Activated CD4-positive, alpha-beta T cell treated with anti-CD3 and anti-CD28 coated beads, Interleukin-2, amount 10 ng/mL, durations not matched to agents 24 days and 14 days (primary cell): ENCODE measurements around the gene ARAP3. TPM values are rescaled to one million over a fixed set of nuclear protein-coding genes. Genes with fewer than 3 reads are reported as not detected.

Experiments
- DNase-seq: peaks from one replicate; pipeline ENCODE4 v3.0.0; 2022
- H3K27ac Mint-ChIP-seq: one replicate; pipeline ENCODE4 v1.8.0; 2022; ENCODE audit warnings: mild to moderate bottlenecking, mixed read lengths
- H3K27me3 Mint-ChIP-seq: one replicate; pipeline ENCODE4 v1.8.0; 2022; ENCODE audit warnings: mixed read lengths
- H3K36me3 Mint-ChIP-seq: one replicate; pipeline ENCODE4 v1.8.0; 2022; ENCODE audit warnings: low read depth, mild to moderate bottlenecking, mixed read lengths
- H3K4me1 Mint-ChIP-seq: one replicate; pipeline ENCODE4 v1.8.0; 2021; ENCODE audit warnings: mixed read lengths
- H3K4me3 Mint-ChIP-seq: one replicate; pipeline ENCODE4 v1.8.0; 2022; ENCODE audit warnings: mild to moderate bottlenecking, moderate library complexity, mixed read lengths
- H3K9me3 Mint-ChIP-seq: one replicate; pipeline ENCODE4 v1.8.0; 2021; ENCODE audit warnings: mixed read lengths
- intact Hi-C: fragments of 100-400 bp; cut with micrococcal nuclease; formaldehyde crosslinking; loops from one replicate; pipeline ENCODE4 v1.15.1; 2023
- total RNA-seq: library from RNA; stranded (reverse); gene quantifications from 2 replicates; pipeline ENCODE4 v1.2.3, GENCODE V29; 2022

Gene ARAP3
- total RNA-seq, 1 donor from 2014 or later = 10.9 TPM

DNA sequence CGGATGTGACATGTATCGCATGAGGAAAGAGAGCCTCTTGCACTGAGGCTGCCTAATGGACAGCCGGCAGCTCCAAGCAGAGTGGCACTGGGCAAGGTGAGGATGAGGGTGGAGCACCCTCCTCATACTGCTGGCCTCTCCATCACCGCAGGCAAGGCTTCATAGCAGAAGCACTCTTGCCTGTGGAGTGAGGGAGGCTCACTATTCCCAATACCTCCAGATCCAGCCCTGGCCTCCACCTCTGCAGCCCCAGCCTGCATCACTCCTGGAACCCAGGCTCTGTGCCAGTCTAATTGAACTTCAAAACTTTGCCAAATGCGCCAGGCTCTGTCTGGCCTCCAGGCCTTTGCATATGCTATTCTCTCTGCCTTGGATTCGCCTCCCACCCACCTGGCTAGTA, 29.7 kb upstream of the ARAP3 start:
- H3K9me3 Mint-ChIP-seq = no peaks in the 10 kb centered on the region
- no peaks in the 10 kb centered on the region for H3K4me1 Mint-ChIP-seq
- peaks cover 4% of the 10 kb centered on the region for H3K27me3 Mint-ChIP-seq
- H3K4me3 Mint-ChIP-seq = no peak overlapping the region
- no peak for DNase-seq
- H3K36me3 Mint-ChIP-seq = no peaks in the 10 kb centered on the region
- intact Hi-C loops = no loop called here
- no peak overlapping the region for H3K27ac Mint-ChIP-seq

DNA sequence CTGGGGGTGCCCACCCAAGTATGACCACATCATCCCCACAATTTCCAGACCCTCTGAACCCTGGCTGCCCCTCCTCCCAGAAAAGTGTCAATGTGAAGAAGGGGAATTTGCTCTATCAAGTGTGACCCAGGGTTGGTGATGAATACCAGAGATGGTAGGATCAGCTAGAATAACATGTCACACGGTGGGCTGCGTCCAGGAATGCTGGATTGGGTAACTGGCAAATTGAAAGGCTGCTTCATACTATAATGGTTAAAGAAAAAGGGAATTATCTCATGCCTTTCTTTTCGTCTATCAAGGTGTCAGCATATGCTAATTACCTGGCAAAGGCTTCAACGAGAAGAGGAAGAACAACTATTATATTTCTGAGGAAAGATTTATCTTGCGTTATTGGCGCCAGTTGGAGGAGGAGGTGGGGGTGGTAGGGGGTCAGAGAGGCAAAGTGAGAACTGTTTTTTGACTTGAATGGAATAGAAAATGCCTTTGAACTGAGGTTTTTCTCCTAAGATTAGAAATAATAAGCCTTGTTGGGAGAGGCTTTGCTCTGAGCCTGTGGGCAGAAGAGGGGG, 27.8 kb upstream of the ARAP3 start:
- intact Hi-C loops = no loop called here
- Mint-ChIP-seq H3K4me1 (no peaks in the 10 kb centered on the region), H3K27ac (no peak overlapping the region), H3K36me3 (no peaks in the 10 kb centered on the region), H3K4me3 (no peak overlapping the region), H3K9me3 (no peaks in the 10 kb centered on the region), H3K27me3 (peaks cover 7% of the 10 kb centered on the region)
- no peak for DNase-seq

DNA sequence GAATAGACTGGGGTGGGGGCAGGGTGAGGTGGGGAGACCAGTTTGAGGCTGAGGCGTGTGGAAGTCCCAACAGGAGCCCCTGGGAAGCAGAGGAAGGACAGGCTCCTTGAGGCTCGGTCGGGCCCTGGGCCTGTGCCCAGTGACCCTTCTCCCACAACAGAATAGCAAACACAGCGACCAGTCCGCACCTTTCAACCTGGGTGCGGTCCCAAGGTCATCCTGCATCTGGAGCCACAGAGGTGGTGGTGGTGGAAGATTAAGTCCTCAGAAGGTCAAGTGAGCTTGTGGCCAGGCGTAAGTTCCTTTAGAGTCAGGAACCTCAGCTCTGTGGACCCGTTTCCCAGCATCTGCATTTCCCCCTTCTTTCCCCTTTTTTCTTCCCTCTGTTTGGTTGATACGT, 26.0 kb upstream of the ARAP3 start:
- Mint-ChIP-seq H3K4me1 (peaks cover 3% of the 10 kb centered on the region), H3K9me3 (no peaks in the 10 kb centered on the region), H3K27me3 (peaks cover 7% of the 10 kb centered on the region), H3K4me3 (no peak overlapping the region), H3K36me3 (no peaks in the 10 kb centered on the region), H3K27ac (no peak overlapping the region)
- DNase-seq = no peak
- intact Hi-C loops = no loop called here

DNA sequence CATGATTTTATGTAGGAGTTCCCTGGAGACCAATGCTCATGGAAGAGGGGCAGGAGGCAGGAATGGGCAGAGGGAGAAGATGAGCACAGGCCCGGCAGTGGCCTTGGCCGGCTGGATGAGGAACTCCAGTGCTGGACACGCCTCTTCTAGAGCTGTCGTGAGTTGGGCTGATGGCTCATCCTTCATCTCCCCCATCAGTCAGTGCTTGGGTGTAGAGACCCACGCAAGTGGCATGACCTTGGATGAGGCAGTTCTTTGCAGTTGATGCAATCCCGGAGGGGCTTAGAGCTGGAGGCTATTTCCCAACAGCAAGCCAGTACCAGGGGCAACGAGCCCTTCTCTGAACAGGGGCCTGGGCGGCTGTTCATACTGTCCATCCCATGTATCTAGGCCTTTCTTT, 25.5 kb upstream of the ARAP3 start:
- no peak overlapping the region for H3K4me3 Mint-ChIP-seq
- no peaks in the 10 kb centered on the region for H3K9me3 Mint-ChIP-seq
- DNase-seq = no peak
- peaks cover 6% of the 10 kb centered on the region for H3K4me1 Mint-ChIP-seq
- no peaks in the 10 kb centered on the region for H3K36me3 Mint-ChIP-seq
- peaks cover 7% of the 10 kb centered on the region for H3K27me3 Mint-ChIP-seq
- H3K27ac Mint-ChIP-seq = no peak overlapping the region
- intact Hi-C loops = no loop called here

DNA sequence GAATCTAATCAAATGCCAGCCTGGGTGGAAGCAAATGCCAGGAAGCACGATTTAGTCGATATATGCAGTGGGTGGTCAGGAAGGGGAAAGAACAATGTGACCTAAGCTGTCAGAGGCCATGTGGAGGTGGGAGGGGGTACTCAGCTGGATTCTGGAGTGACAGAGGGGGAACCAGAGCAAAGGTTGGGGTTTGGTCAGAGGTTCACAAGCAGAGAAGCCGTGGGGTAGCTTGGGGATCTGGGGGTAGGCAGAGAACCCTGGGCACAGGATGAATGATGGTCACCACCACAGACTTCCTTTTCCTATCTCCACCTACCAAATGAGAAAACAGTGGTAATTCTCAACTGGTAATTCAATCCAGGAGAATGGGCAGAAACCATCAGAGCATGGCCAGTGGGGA, 24.1 kb upstream of the ARAP3 start:
- Mint-ChIP-seq H3K4me1 (peaks cover 17% of the 10 kb centered on the region), H3K36me3 (no peaks in the 10 kb centered on the region), H3K9me3 (no peaks in the 10 kb centered on the region), H3K27ac (no peak overlapping the region), H3K4me3 (no peak overlapping the region), H3K27me3 (peaks cover 18% of the 10 kb centered on the region)
- intact Hi-C loops = no loop called here
- no peak for DNase-seq

DNA sequence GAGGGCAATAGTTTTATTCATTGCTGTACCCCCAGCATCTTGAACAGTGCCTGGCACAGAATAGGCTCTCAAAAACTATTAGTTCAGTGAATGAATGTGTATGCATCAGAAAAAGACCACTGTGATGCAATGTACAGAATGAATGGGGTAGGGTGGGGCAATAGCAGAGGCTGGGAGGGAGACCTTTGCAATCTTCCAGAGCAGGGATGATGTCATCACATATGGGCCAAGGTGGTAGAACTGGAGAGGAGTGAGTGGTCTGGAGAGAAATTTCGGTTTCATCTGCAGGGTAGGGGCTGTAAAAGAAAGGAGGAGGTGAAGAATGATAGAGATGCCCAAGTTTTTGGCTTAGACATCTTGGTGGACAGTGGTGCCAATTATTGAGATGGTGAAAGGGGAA, 23.4 kb upstream of the ARAP3 start:
- DNase-seq = no peak
- intact Hi-C loops = no loop called here
- Mint-ChIP-seq H3K36me3 (no peaks in the 10 kb centered on the region), H3K27me3 (peaks cover 20% of the 10 kb centered on the region), H3K4me1 (peaks cover 18% of the 10 kb centered on the region), H3K9me3 (no peaks in the 10 kb centered on the region), H3K4me3 (no peak overlapping the region), H3K27ac (no peak overlapping the region)

DNA sequence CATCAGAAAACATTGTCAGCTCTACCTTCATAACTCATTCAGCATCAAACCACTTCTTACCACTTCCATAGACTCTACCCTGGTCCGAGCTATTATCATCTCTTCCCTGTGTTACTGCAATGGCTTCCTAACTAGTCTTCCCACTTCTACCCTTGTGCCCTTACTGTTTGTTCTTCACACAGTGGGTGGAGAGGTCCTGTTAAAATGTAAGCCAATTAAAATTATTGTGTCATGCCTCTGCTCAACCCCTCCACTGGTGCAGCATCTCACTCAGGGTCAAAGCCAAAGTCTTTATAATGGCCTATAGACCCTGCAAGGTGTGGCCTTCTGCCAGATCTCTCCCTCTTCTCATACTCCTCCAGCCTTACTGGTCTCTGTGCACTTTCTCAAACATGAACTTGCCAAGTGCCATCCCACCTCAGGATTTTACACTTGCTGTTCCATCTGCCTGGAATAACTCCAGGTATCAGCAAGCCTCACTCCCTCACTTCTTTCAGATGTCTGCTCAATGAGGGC, 22.8 kb upstream of the ARAP3 start:
- DNase-seq = no peak
- intact Hi-C loops = no loop called here
- Mint-ChIP-seq H3K4me3 (no peak overlapping the region), H3K27me3 (peaks cover 27% of the 10 kb centered on the region), H3K36me3 (no peaks in the 10 kb centered on the region), H3K4me1 (peaks cover 18% of the 10 kb centered on the region), H3K27ac (no peak overlapping the region), H3K9me3 (no peaks in the 10 kb centered on the region)

DNA sequence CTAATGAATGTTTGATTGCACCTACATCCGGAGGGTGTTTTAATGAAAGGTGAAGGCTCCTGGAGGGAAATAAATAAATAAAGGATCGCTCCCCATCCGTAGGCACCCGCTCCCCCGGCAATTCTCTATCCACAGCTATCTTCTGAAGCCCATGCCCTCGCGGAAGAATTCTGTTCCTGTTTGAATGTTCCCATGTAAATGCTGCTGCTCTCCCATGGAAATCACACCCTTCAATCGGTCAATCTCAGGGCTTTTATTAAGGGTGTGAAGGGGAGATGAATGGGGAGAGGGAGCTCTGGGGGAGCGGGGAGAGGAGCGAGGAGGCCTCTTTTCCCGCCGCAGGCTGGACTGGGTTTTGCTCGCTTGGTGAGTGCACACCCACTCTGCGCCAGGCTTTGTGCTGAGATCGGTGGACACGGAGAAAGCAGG, 21.1 kb upstream of the ARAP3 start:
- no peak for DNase-seq
- intact Hi-C loops = loop anchor here (2.0 kb wide), 1 partner anchor 38 kb away; no protein-coding TSS in a partner anchor
- Mint-ChIP-seq H3K4me1 (peaks cover 18% of the 10 kb centered on the region), H3K36me3 (no peaks in the 10 kb centered on the region), H3K27ac (no peak overlapping the region), H3K9me3 (no peaks in the 10 kb centered on the region), H3K27me3 (peaks cover 40% of the 10 kb centered on the region), H3K4me3 (peak overlapping the region; percentile 82)

DNA sequence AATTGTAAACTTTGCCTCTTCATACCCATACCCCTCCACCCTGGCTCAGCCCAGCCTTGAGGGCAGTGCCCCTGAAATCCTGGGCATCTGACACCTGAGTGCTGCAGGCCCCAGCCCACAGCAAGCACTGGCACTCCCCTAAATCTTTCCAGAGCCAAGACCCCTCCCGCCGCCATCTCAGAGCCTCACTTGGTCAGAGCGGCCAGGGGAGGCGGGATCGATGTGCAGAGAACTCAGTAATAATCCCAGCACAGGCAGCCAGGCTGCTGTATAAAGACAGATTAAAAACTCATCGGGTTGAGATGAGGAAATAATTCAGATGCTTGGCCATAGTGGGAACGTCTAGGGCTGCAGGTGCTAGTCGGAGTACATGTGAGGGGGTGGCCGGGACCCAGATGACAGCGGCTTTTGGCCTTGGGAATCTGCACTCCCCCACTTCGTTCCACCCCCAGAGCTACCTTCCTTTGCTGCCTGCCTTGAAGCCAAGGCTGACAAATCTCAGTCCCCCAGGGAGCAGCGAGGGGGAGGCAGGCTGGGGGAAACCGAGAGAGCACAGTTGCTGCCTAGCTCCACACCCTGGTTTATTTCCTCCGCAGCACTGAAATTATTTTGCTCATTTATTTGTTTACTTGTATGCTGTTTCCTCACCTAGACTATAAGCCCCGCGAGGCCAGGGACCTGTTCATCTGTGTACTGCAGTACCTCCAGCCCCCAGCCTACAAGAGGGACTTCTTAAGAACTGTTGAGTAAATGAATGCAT, 19.5 kb upstream of the ARAP3 start:
- H3K27ac Mint-ChIP-seq = no peak overlapping the region
- DNase-seq = no peak
- H3K4me1 Mint-ChIP-seq = peaks cover 18% of the 10 kb centered on the region
- peaks cover 47% of the 10 kb centered on the region for H3K27me3 Mint-ChIP-seq
- no peaks in the 10 kb centered on the region for H3K9me3 Mint-ChIP-seq
- intact Hi-C loops = loop anchor here (1.0 to 2.0 kb wide), 4 partner anchors 8 to 259 kb away; no protein-coding TSS in a partner anchor
- H3K4me3 Mint-ChIP-seq = peak overlapping the region; percentile 82
- H3K36me3 Mint-ChIP-seq = no peaks in the 10 kb centered on the region

DNA sequence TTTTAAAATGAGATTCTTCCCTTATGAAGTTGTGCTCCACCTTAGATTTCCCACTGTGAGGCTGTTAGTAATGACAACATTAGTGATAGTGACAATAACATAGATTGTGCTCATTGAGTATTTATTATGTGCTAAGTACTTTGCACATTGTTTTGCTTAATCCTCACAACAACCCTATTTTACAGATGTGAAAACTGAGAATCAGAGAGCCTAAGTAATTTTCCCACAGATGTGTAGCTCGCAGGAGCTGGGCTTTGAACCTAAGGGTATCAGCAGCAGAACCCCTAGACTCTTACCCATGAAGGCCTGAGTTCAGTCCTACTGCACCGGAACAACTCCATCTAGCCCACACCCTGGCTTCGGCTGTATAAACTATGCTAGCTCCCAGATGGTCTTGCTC, 15.6 kb upstream of the ARAP3 start:
- peaks cover 47% of the 10 kb centered on the region for H3K27me3 Mint-ChIP-seq
- intact Hi-C loops = no loop called here
- H3K27ac Mint-ChIP-seq = no peak overlapping the region
- H3K4me3 Mint-ChIP-seq = no peak overlapping the region
- DNase-seq = no peak
- no peaks in the 10 kb centered on the region for H3K36me3 Mint-ChIP-seq
- H3K9me3 Mint-ChIP-seq = no peaks in the 10 kb centered on the region
- peaks cover 30% of the 10 kb centered on the region for H3K4me1 Mint-ChIP-seq

DNA sequence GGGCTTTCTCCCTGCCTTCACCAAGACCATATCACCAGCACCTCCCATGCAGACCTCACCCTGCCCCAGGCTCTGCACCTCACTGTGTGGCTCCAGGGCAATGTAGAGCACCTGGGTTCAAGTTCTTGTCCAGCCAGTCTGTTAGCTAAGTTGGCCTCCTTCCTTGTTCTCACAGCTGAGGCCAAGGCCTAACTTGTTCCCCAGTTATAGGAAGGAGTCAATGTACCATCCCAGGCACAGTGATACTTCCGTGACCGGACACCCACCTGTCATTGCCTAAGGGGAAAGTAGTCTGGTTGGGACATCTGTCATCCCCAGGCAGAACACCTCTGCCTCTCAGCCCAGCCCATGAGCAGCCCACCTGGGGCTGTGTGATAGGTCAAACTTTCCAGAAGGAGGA, 14.4 kb upstream of the ARAP3 start:
- no peaks in the 10 kb centered on the region for H3K9me3 Mint-ChIP-seq
- no peak for DNase-seq
- H3K4me3 Mint-ChIP-seq = no peak overlapping the region
- intact Hi-C loops = no loop called here
- no peaks in the 10 kb centered on the region for H3K36me3 Mint-ChIP-seq
- peaks cover 32% of the 10 kb centered on the region for H3K4me1 Mint-ChIP-seq
- no peak overlapping the region for H3K27ac Mint-ChIP-seq
- peaks cover 42% of the 10 kb centered on the region for H3K27me3 Mint-ChIP-seq

DNA sequence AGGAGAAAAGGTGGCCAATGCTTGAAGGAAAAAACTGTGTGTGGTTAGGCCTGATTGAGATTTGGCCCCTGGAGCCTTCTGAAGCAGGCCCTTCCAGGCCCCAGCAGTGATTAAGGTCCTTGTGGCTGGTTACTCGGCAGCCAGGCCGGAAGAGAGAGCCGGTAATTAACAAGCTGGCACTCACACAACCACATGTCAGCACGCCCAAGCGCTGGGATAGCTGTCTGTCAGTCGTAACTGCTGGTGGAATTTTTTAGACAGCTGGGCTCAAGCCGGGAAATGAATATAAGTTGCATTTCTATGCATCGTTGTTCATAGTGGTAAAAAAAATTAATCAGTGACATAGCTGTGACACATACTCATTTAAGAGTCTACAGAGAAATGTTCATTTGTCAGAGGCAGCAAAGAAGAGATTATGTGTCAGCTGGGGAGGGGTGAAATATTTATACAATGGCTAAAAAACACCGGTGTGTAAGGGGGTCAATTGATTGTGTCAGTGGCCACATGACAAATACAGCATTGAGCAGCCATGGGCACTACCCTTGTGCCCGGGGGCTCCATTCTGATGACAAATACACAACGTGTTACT, 13.7 kb upstream of the ARAP3 start:
- DNase-seq = no peak
- Mint-ChIP-seq H3K27me3 (peaks cover 35% of the 10 kb centered on the region), H3K9me3 (no peaks in the 10 kb centered on the region), H3K4me1 (peaks cover 29% of the 10 kb centered on the region), H3K36me3 (no peaks in the 10 kb centered on the region), H3K27ac (no peak overlapping the region), H3K4me3 (no peak overlapping the region)
- intact Hi-C loops = no loop called here

DNA sequence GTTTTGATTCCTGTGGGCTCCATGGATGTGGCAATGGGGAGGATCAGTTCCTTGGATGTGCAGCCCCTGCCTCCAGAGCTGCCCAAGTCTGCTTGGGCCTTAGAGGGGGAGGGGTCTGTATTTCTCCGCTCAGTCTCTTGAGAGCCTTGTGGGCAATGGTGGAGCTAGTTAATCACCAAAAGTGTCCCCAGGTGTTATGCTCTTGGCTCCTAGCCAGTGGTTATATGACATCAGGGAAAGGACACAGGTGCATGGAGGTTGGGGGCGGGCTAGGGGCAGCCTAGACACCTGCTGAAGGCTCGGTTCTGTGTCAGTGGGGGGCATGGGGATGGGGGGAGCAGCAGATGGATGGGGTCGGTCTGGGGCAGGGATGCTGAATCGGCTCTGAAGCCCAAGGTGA, 12.4 kb upstream of the ARAP3 start:
- H3K36me3 Mint-ChIP-seq = no peaks in the 10 kb centered on the region
- H3K27ac Mint-ChIP-seq = no peak overlapping the region
- DNase-seq = no peak
- intact Hi-C loops = no loop called here
- no peaks in the 10 kb centered on the region for H3K9me3 Mint-ChIP-seq
- H3K4me1 Mint-ChIP-seq = peaks cover 29% of the 10 kb centered on the region
- no peak overlapping the region for H3K4me3 Mint-ChIP-seq
- H3K27me3 Mint-ChIP-seq = peaks cover 34% of the 10 kb centered on the region
